Prostate gland (tissue), 2 donors: Measurements from ENCODE around the gene UBAC2. TPM values are rescaled to one million over a fixed set of nuclear protein-coding genes. Genes with fewer than 3 reads are reported as not detected.
"Not testable (repeated sequence)": the region's sequence is repeated elsewhere in the genome, so short reads cannot be mapped to it uniquely, and the experiment has no call there.

Experiments
- DNase-seq: peaks from one replicate; pipeline ENCODE4 v3.0.0-alpha.2; 2019; ENCODE audit warnings: low spot score
- H3K27ac ChIP-seq, 2 donors: fragments of 200-600 bp; sonication (generic); 2 replicates each; pipeline ENCODE4 v1.5.1; 2017 to 2019
- H3K27me3 ChIP-seq: fragments of 200-600 bp; sonication (generic); replicated peaks from 2 replicates; pipeline ENCODE4 v1.5.1; 2019; ENCODE audit not compliant: insufficient read depth
- H3K36me3 ChIP-seq, 2 donors: fragments of 200-600 bp; sonication (generic); 1 replicate in 1 of 2; 2 replicates in 1 of 2; pipeline versions ENCODE4 v1.5.1 to v1.8.1; 2017 to 2019
- H3K4me1 ChIP-seq: fragments of 200-600 bp; sonication (generic); replicated peaks from 2 replicates; pipeline ENCODE4 v1.5.1; 2019
- H3K4me3 ChIP-seq, 2 donors: fragments of 200-600 bp; sonication (generic); 2 replicates each; pipeline ENCODE4 v1.5.1; 2017 to 2019
- H3K9me3 ChIP-seq: fragments of 200-600 bp; sonication (generic); 2 replicates; pipeline ENCODE4 v1.5.1; 2017
- CTCF ChIP-seq, 4 experiments: fragments of 200-600 bp in 2 of 4; fragments of 450-650 bp in 2 of 4; sonication (generic) in 2 of 4; IDR thresholded peaks; 1 replicate in 3 of 4; 2 replicates in 1 of 4; pipeline ENCODE4 v1.5.1; 2016 to 2019; ENCODE audit warnings: antibody characterized with exemption in 4 of 4, mild to moderate bottlenecking in 2 of 4, moderate library complexity in 2 of 4
- POLR2A ChIP-seq: fragments of 450-650 bp; IDR thresholded peaks from one replicate; pipeline ENCODE4 v1.6.1; 2016; ENCODE audit warnings: antibody characterized with exemption, mild to moderate bottlenecking
- POLR2AphosphoS5 ChIP-seq: sonication (generic); formaldehyde crosslinking; IDR thresholded peaks from one replicate; pipeline ENCODE4 v1.6.1; 2017; ENCODE audit warnings: antibody characterized with exemption
- WGBS: methylation state at CpG from one replicate; pipeline ENCODE4 v1.1.5; 2018; 5-methylcytosine and 5-hydroxymethylcytosine counted together
- intact Hi-C: fragments of 100-400 bp; cut with DNase I; formaldehyde crosslinking; loops from one replicate; pipeline ENCODE4 v1.14.2; 2022
- total RNA-seq, 2 donors: library from RNA; depleted of rRNA; stranded (reverse); fragments of >200 nt; gene quantifications; one replicate each; pipeline ENCODE4 v1.1.0, GENCODE V29; 2016

UBAC2 gene
- total RNA-seq, 2 donors from 2014 or later = 60.7 to 86.9 TPM

GRCh38 chr13:99404005-99404755 lies 203.5 kb downstream of the UBAC2 start:
- 45% methylated on average over 24 of the region's 24 CpGs for WGBS
- Histone ChIP-seq H3K4me1 (no peaks in the 10 kb centered on the region), H3K9me3 (no peaks in the 10 kb centered on the region), H3K27ac (no peak overlapping the region), H3K4me3 (no peak overlapping the region), H3K27me3 (no peaks in the 10 kb centered on the region), H3K36me3 (no peaks in the 10 kb centered on the region)
- intact Hi-C loops = no loop called here
- no peak for DNase-seq
- TF ChIP-seq POLR2A = no peak
- no peak for TF ChIP-seq POLR2AphosphoS5
- TF ChIP-seq CTCF (IDR thresholded peaks at IDR 0.05) = no peak

DNA sequence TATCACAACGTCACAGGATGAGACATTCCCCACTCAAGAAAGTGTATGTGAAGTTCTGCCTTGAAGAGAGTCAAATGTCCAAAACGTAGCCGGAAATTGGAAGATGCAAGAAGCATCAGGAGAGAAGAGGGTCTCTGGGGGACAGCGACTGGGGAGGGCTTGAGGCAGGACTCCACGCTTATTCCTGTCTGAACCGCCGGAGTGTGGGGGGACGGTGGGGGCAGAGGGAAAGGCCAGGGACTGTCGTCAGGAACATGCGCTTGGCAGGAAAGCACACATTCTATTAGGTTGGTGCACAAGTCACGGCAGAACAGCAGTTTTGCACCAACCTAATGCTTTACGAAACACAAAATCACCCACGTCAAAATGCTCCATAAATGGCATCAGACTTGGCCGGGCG lies 205.3 kb downstream of the UBAC2 start:
- Histone ChIP-seq H3K9me3 (no peaks in the 10 kb centered on the region), H3K27ac (no peak overlapping the region), H3K27me3 (no peaks in the 10 kb centered on the region), H3K36me3 (no peaks in the 10 kb centered on the region), H3K4me1 (no peaks in the 10 kb centered on the region), H3K4me3 (no peak overlapping the region)
- DNase-seq = no peak
- no peak for TF ChIP-seq CTCF (IDR thresholded peaks at IDR 0.05)
- no peak for TF ChIP-seq POLR2AphosphoS5
- TF ChIP-seq POLR2A = no peak
- whole genome bisulfite sequencing = 91% methylated on average over 15 of the region's 15 CpGs
- intact Hi-C loops = no loop called here

GRCh38 chr13:99406799-99407201 lies 206.1 kb downstream of the UBAC2 start:
- H3K27me3 ChIP-seq = no peaks in the 10 kb centered on the region
- WGBS = 37% methylated on average over 6 of the region's 6 CpGs
- TF ChIP-seq POLR2AphosphoS5 (no peak), CTCF (IDR thresholded peaks at IDR 0.05) (no peak), POLR2A (no peak)
- no peaks in the 10 kb centered on the region for H3K9me3 ChIP-seq
- no peak overlapping the region for H3K4me3 ChIP-seq
- intact Hi-C loops = no loop called here
- no peak overlapping the region for H3K27ac ChIP-seq
- H3K36me3 ChIP-seq = no peaks in the 10 kb centered on the region
- no peaks in the 10 kb centered on the region for H3K4me1 ChIP-seq
- no peak for DNase-seq

- WGBS = 97% methylated on average over 25 of the region's 33 CpGs
- DNase-seq = no peak
- H3K36me3 ChIP-seq = no peaks in the 10 kb centered on the region
- TF ChIP-seq POLR2AphosphoS5 (no peak), POLR2A (no peak), CTCF (IDR thresholded peaks at IDR 0.05) (no peak)
- intact Hi-C loops = no loop called here
- H3K27me3 ChIP-seq = no peaks in the 10 kb centered on the region
- H3K4me1 ChIP-seq = no peaks in the 10 kb centered on the region
- no peak overlapping the region for H3K4me3 ChIP-seq
- H3K9me3 ChIP-seq = no peaks in the 10 kb centered on the region
- no peak overlapping the region for H3K27ac ChIP-seq
These were observed 207.4 kb downstream of the UBAC2 start for GRCh38 chr13:99407906-99408702.

- no peak for DNase-seq
- Histone ChIP-seq H3K27ac (no peak overlapping the region), H3K27me3 (no peaks in the 10 kb centered on the region), H3K9me3 (no peaks in the 10 kb centered on the region), H3K4me1 (no peaks in the 10 kb centered on the region), H3K4me3 (no peak overlapping the region), H3K36me3 (no peaks in the 10 kb centered on the region)
- intact Hi-C loops = no loop called here
- TF ChIP-seq POLR2A = no peak
- no peak for TF ChIP-seq POLR2AphosphoS5
- no peak for TF ChIP-seq CTCF (IDR thresholded peaks at IDR 0.05)
- 96% methylated on average over 10 of the region's 10 CpGs for WGBS
These were observed 208.0 kb downstream of the UBAC2 start for GRCh38 chr13:99408703-99409000.

DNA sequence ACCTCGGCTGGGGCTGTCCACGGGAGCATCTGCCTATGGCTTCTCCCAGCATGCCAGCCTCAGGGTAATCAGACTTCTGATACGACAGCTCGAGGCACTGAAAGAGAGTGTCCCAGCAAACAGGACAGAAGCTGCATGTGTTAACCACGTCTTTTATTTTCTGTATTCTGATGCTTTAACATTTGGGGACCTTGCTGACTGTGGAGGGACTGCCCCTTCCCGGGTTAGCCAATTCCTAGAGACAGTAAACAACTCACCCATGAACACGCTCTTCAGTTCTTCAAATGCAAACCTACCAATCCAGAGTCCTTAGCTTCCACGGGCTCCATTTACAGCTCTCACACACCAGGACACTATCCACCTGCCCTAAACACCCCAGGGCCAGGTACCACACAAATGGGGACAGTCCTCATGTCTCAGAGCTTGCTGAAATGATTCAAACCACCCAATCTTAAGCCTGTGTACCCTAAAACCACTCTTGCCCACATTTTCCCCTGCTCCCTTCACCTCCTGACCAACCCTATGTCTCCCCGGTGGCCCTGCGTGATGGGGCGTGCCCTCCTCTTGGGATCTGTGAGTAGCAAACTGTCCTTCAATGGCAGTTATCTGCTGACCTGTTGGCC lies 208.9 kb downstream of the UBAC2 start:
- H3K9me3 ChIP-seq, H3K4me3 ChIP-seq, H3K4me1 ChIP-seq, H3K27ac ChIP-seq, H3K36me3 ChIP-seq, intact Hi-C loops, H3K27me3 ChIP-seq, DNase-seq: not testable (repeated sequence)
- WGBS = 83% methylated on average over 11 of the region's 11 CpGs
